H1 (cell line): ENCODE results near the gene FRMD5. TPM values are rescaled to one million over a fixed set of nuclear protein-coding genes. Genes with fewer than 3 reads are reported as not detected.

ENCODE experiments used
- CTCF ChIA-PET: fragments of 300-600 bp; sonication (Branson Sonifier 250); formaldehyde crosslinking; loops from one replicate; lab custom pipeline; 2021; ENCODE audit not compliant: partially characterized antibody; lab: Charles Lee
- POLR2A ChIA-PET: fragments of 300-600 bp; sonication (Branson Sonifier 250); formaldehyde crosslinking; loops from one replicate; lab custom pipeline; 2021; ENCODE audit warnings: inconsistent platforms; ENCODE audit not compliant: partially characterized antibody; lab: Charles Lee
- DNase-seq, 2 experiments: peaks; one replicate each; pipeline versions ENCODE4 v3.0.0 to v3.0.0-alpha.2; 2010 to 2022; ENCODE audit warnings: low spot score in 2 of 2, low read depth in 1 of 2, mixed read lengths in 1 of 2
- FAIRE-seq: peaks from 2 replicates; lab custom pipeline; 2011; peaks lifted over from hg19 to GRCh38; lab: Jason Lieb, UNC
- H2AFZ ChIP-seq: 2 replicates; pipeline ENCODE4 v1.8.1; 2012; ENCODE audit warnings: low read length, inconsistent platforms
- H2AK5ac ChIP-seq: 2 replicates; pipeline ENCODE4 v1.6.1; 2013; ENCODE audit warnings: low read depth, low read length
- H2BK120ac ChIP-seq: replicated peaks from 2 replicates; pipeline ENCODE3; 2013; ENCODE audit warnings: low read depth, low read length, inconsistent platforms
- H2BK12ac ChIP-seq: 2 replicates; pipeline ENCODE4 v1.6.1; 2013; ENCODE audit warnings: low read depth, low read length
- H2BK15ac ChIP-seq: 2 replicates; pipeline ENCODE4 v1.6.1; 2013; ENCODE audit warnings: low read length
- H2BK20ac ChIP-seq: 2 replicates; pipeline ENCODE4 v1.6.1; 2013; ENCODE audit warnings: low read length
- H2BK5ac ChIP-seq: 2 replicates; pipeline ENCODE4 v1.6.1; 2013; ENCODE audit warnings: low read depth, low read length
- H3K14ac ChIP-seq: 2 replicates; pipeline ENCODE4 v1.6.1; 2013; ENCODE audit warnings: inconsistent platforms; ENCODE audit not compliant: insufficient read length
- H3K18ac ChIP-seq: 2 replicates; pipeline ENCODE4 v1.6.1; 2013; ENCODE audit warnings: low read length; ENCODE audit errors: extremely low read depth
- H3K23ac ChIP-seq: 2 replicates; pipeline ENCODE4 v1.6.1; 2013; ENCODE audit warnings: inconsistent platforms; ENCODE audit not compliant: insufficient read length
- H3K23me2 ChIP-seq: 2 replicates; pipeline ENCODE4 v1.6.1; 2013; ENCODE audit warnings: low read depth, low read length
- H3K27ac ChIP-seq: 2 replicates; pipeline ENCODE4 v1.6.1; 2011; ENCODE audit warnings: low read depth, low read length, inconsistent platforms
- H3K27me3 ChIP-seq, 4 experiments: replicated peaks in 1 of 4; 1 replicate in 1 of 4; 2 replicates in 3 of 4; pipeline versions ENCODE4 v1.6.1 to v1.8.1; 2011 to 2013; ENCODE audit warnings: low read length in 3 of 4, mild to moderate bottlenecking in 3 of 4, inconsistent platforms in 2 of 4, mixed read lengths in 2 of 4, moderate library complexity in 1 of 4; ENCODE audit not compliant: control insufficient read depth in 3 of 4, insufficient read depth in 3 of 4; ENCODE audit errors: extremely low read depth in 1 of 4
- H3K36me3 ChIP-seq, 4 experiments: 2 replicates each; pipeline versions ENCODE4 v1.6.1 to v1.8.1; 2011 to 2013; ENCODE audit warnings: mild to moderate bottlenecking in 4 of 4, low read length in 3 of 4, moderate library complexity in 2 of 4, control low read depth in 1 of 4, inconsistent platforms in 1 of 4; ENCODE audit not compliant: insufficient read depth in 4 of 4, control insufficient read depth in 2 of 4
- H3K4ac ChIP-seq: replicated peaks from 2 replicates; pipeline ENCODE3; 2013; ENCODE audit warnings: low read length, low read depth, mixed read lengths, inconsistent platforms; ENCODE audit not compliant: insufficient read length
- H3K4me1 ChIP-seq, 4 experiments: replicated peaks in 1 of 4; 1 replicate in 1 of 4; 2 replicates in 3 of 4; pipeline versions ENCODE4 v1.6.1 to v1.8.1; 2011 to 2013; ENCODE audit warnings: low read length in 3 of 4, inconsistent platforms in 2 of 4, mixed read lengths in 1 of 4; ENCODE audit not compliant: insufficient read depth in 4 of 4, control insufficient read depth in 3 of 4
- H3K4me2 ChIP-seq, 2 experiments: 2 replicates each; pipeline versions ENCODE4 v1.6.1 to v1.8.1; 2011 to 2013; ENCODE audit warnings: low read depth in 2 of 2, low read length in 2 of 2, control low read depth in 1 of 2, inconsistent platforms in 1 of 2, mild to moderate bottlenecking in 1 of 2; ENCODE audit not compliant: insufficient read depth in 1 of 2
- H3K4me3 ChIP-seq, 4 experiments: fragments of 200-600, 300-600 bp in 1 of 4; sonication (generic), shearing (Covaris generic), sonication (Bioruptor Twin) in 1 of 4; 2 replicates each; pipeline versions ENCODE4 v1.5.1 to v1.8.1; 2011 to 2016; ENCODE audit warnings: low read length in 4 of 4, low read depth in 3 of 4, control low read depth in 2 of 4, inconsistent platforms in 2 of 4, mild to moderate bottlenecking in 2 of 4, mixed read lengths in 1 of 4, moderate library complexity in 1 of 4; ENCODE audit not compliant: insufficient read depth in 2 of 4; ENCODE audit errors: extremely low read depth in 1 of 4
- H3K56ac ChIP-seq: replicated peaks from 2 replicates; pipeline ENCODE3; 2013; ENCODE audit warnings: low read depth, mild to moderate bottlenecking, mixed read lengths, low read length, inconsistent platforms; ENCODE audit not compliant: insufficient read length
- H3K79me1 ChIP-seq: 2 replicates; pipeline ENCODE4 v1.6.1; 2013; ENCODE audit warnings: low read depth, low read length, control low read depth
- H3K79me2 ChIP-seq, 2 experiments: 2 replicates each; pipeline versions ENCODE4 v1.6.1 to v1.8.1; 2012 to 2013; ENCODE audit warnings: low read length in 2 of 2, mild to moderate bottlenecking in 2 of 2, inconsistent platforms in 1 of 2; ENCODE audit not compliant: insufficient read depth in 2 of 2, control insufficient read depth in 1 of 2
- H3K9ac ChIP-seq, 4 experiments: replicated peaks in 1 of 4; 1 replicate in 1 of 4; 2 replicates in 3 of 4; pipeline versions ENCODE4 v1.6.1 to v1.8.1; 2011 to 2013; ENCODE audit warnings: low read depth in 3 of 4, low read length in 3 of 4, control low read depth in 2 of 4, mild to moderate bottlenecking in 2 of 4, moderate library complexity in 2 of 4, inconsistent platforms in 1 of 4; ENCODE audit errors: extremely low read depth in 1 of 4
- H3K9me3 ChIP-seq, 2 experiments: 2 replicates each; pipeline versions ENCODE4 v1.6.1 to v1.8.1; 2012 to 2013; ENCODE audit warnings: mild to moderate bottlenecking in 2 of 2, moderate library complexity in 2 of 2, control low read depth in 1 of 2, inconsistent platforms in 1 of 2, low read depth in 1 of 2, low read length in 1 of 2, mixed read lengths in 1 of 2; ENCODE audit not compliant: insufficient read depth in 2 of 2
- H4K20me1 ChIP-seq, 2 experiments: replicated peaks in 1 of 2; 2 replicates each; pipeline versions ENCODE3 to v1.8.1; 2011 to 2013; ENCODE audit warnings: inconsistent platforms in 2 of 2, low read length in 2 of 2, mild to moderate bottlenecking in 1 of 2; ENCODE audit not compliant: insufficient read depth in 2 of 2, control insufficient read depth in 1 of 2
- H4K5ac ChIP-seq: 2 replicates; pipeline ENCODE4 v1.6.1; 2013; ENCODE audit warnings: low read length, low read depth, mixed read lengths, inconsistent platforms; ENCODE audit not compliant: insufficient read length
- H4K8ac ChIP-seq: 2 replicates; pipeline ENCODE4 v1.8.0; 2013; ENCODE audit warnings: mild to moderate bottlenecking, moderate library complexity, low read length, inconsistent platforms; ENCODE audit not compliant: insufficient read depth; ENCODE audit errors: extremely low read depth
- H4K91ac ChIP-seq: replicated peaks from 2 replicates; pipeline ENCODE3; 2013; ENCODE audit warnings: low read length, mixed read lengths, inconsistent platforms; ENCODE audit not compliant: insufficient read length
- CBX8 ChIP-seq: fragments of 300-800, 300-1000 bp; sonication (generic); IDR thresholded peaks from 2 replicates; pipeline ENCODE4 v1.7.1; 2016; ENCODE audit warnings: low read depth, low read length, borderline replicate concordance
- EP300 ChIP-seq, 2 experiments: IDR thresholded peaks; 1 replicate in 1 of 2; 2 replicates in 1 of 2; pipeline ENCODE4 v1.6.1; 2011 to 2012; ENCODE audit warnings: low read depth in 2 of 2, low read length in 2 of 2, mild to moderate bottlenecking in 2 of 2, borderline replicate concordance in 1 of 2, inconsistent platforms in 1 of 2, moderate library complexity in 1 of 2
- FOSL1 ChIP-seq: IDR thresholded peaks from 2 replicates; pipeline ENCODE4 v1.6.1; 2011; ENCODE audit warnings: mild to moderate bottlenecking, low read depth, low read length, moderate library complexity; ENCODE audit not compliant: insufficient read depth
- KDM4A ChIP-seq: IDR thresholded peaks from one replicate; pipeline ENCODE4 v1.7.1; 2012; ENCODE audit warnings: low read depth, mild to moderate bottlenecking, moderate library complexity, low read length, inconsistent platforms; ENCODE audit not compliant: severe bottlenecking
- PHF8 ChIP-seq: fragments of 200-600 bp; sonication (generic); conservative IDR thresholded peaks from 2 replicates; pipeline ENCODE4 v1.7.1; 2012; ENCODE audit warnings: low read depth, mild to moderate bottlenecking, inconsistent platforms, low read length, moderate library complexity
- SP1 ChIP-seq: IDR thresholded peaks from 2 replicates; pipeline ENCODE4 v1.6.1; 2011; ENCODE audit warnings: low read depth, low read length
- SRF ChIP-seq: IDR thresholded peaks from 2 replicates; pipeline ENCODE4 v1.6.1; 2011; ENCODE audit warnings: mild to moderate bottlenecking, low read depth, low read length, moderate library complexity
- SUZ12 ChIP-seq: fragments of 200-600 bp; sonication (generic); IDR thresholded peaks from 2 replicates; pipeline ENCODE4 v1.6.1; 2012; ENCODE audit warnings: mild to moderate bottlenecking, inconsistent platforms, low read length, moderate library complexity, mixed read lengths
- TEAD4 ChIP-seq: IDR thresholded peaks from 2 replicates; pipeline ENCODE4 v1.6.1; 2012; ENCODE audit warnings: low read depth, low read length, inconsistent platforms, mixed read lengths
- USF2 ChIP-seq: IDR thresholded peaks from 2 replicates; pipeline ENCODE4 v1.6.1; 2011; ENCODE audit warnings: low read length, improper control_type of control experiment
- YY1 ChIP-seq: IDR thresholded peaks from 2 replicates; pipeline ENCODE4 v1.6.1; 2011; ENCODE audit warnings: low read depth, mild to moderate bottlenecking, low read length
- ZNF274 ChIP-seq: IDR thresholded peaks from 2 replicates; pipeline ENCODE4 v1.7.0; 2012; ENCODE audit warnings: low read length, borderline replicate concordance; ENCODE audit errors: extremely low read depth
- polyA plus RNA-seq, 7 experiments: library from polyadenylated mRNA; depleted of rRNA in 3 of 7; stranded (reverse) in 5 of 7; unstranded in 2 of 7; fragments of >200 nt in 5 of 7; fragments of 200-250 nt in 2 of 7; gene quantifications; 1 replicate in 5 of 7; 2 replicates in 1 of 7; 4 replicates in 1 of 7; pipeline versions ENCODE4 v1.2.1 to v1.2.3, GENCODE V29; 2011 to 2013; ENCODE audit warnings: missing spikeins in 2 of 7, mixed read lengths in 2 of 7
- total RNA-seq: library from RNA; stranded (reverse); fragmentation: NEBNext Ultra II Directional; extraction: Animal tissue kit (Norgen Biotek cat#: 25700); gene quantifications from 2 replicates; pipeline ENCODE4 v1.2.1, GENCODE V29; 2021
- TF ChIP-seq, protein P1 (sequence below): IDR thresholded peaks from 2 replicates; pipeline ENCODE4 v1.6.1; 2011; ENCODE audit warnings: low read depth, mild to moderate bottlenecking, low read length; ENCODE audit not compliant: insufficient read depth

FRMD5 gene
- total and polyA plus RNA-seq, 2 of the 8 experiments (the other 6 are each of a cell fraction or from before 2014, with no cell fraction given) = 10.1 to 12.6 TPM

DNA sequence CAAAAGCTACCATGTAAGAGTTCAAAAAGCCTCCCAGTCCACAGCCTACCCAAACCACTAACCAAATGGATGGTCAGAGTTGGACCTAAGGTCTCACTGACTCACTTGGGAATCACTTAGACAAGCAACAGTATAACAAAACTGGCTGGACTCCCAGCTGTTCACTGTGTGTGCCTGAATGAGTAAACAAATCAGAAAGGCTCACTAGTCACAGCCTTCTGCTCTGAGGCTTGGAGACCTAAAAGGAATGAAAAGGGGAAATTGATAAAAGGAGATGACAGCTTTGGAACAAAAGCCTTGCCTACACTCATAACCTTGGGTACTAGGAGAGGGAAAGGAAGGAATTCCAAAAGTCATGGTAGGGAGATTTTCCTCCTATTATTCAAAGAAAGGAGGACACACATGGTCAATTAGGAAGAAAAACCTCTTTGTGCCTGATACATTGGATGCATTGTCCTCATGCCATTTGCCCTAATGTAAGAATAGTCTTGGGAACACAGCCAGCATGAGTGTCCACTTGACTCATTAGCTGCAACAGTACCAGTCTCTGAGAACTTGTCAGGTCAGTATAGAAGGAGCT is 92.3 kb downstream of the FRMD5 start:
- Histone ChIP-seq H3K4me2 (no peak overlapping the region), H3K4me1 (peaks cover 0 to 5% (median 3%) of the 10 kb centered on the region in 4 experiments; a peak in 3 of 7 replicates), H3K23me2 (no peaks in the 10 kb centered on the region), H2BK20ac (no peak overlapping the region), H2BK5ac (no peak overlapping the region), H3K9ac (no peak overlapping the region), H2AFZ (no peak overlapping the region), H3K4ac (no peak overlapping the region), H2AK5ac (no peak overlapping the region), H3K23ac (no peak overlapping the region), H2BK12ac (no peak overlapping the region), H3K79me1 (no peaks in the 10 kb centered on the region), H3K9me3 (no peaks in the 10 kb centered on the region), H3K14ac (no peak overlapping the region), H3K56ac (no peak overlapping the region), H3K18ac (no peak overlapping the region), H3K27me3 (no peaks in the 10 kb centered on the region), H3K36me3 (no peaks in the 10 kb centered on the region), H4K91ac (no peak overlapping the region), H3K27ac (no peak overlapping the region), H2BK120ac (no peak overlapping the region), H2BK15ac (no peak overlapping the region), H3K79me2 (no peaks in the 10 kb centered on the region), H4K5ac (no peak overlapping the region), H4K20me1 (no peaks in the 10 kb centered on the region), H3K4me3 (no peak overlapping the region), H4K8ac (no peak overlapping the region)
- DNase-seq (no peak), FAIRE-seq (no peak)
- CTCF ChIA-PET = interaction anchor here (1.2 to 3.1 kb wide), 2 partner anchors 164 to 199 kb away, joined by 4 to 9 read pairs; no protein-coding TSS in a partner anchor
- POLR2A ChIA-PET = no interaction called here
- TF ChIP-seq KDM4A = no peak
- TF ChIP-seq, protein P1, sequence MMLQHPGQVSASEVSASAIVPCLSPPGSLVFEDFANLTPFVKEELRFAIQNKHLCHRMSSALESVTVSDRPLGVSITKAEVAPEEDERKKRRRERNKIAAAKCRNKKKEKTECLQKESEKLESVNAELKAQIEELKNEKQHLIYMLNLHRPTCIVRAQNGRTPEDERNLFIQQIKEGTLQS = no peak
- no peak for TF ChIP-seq EP300 (IDR thresholded peaks at IDR 0.05; ENCODE audit: borderline replicate concordance in 1 of 2, low read depth in 2 of 2, low read length in 2 of 2)
- TF ChIP-seq TEAD4 = no peak
- no peak for TF ChIP-seq ZNF274
- no peak for TF ChIP-seq PHF8
- TF ChIP-seq USF2 = no peak
- no peak for TF ChIP-seq SUZ12
- no peak for TF ChIP-seq CBX8
- TF ChIP-seq FOSL1 = no peak
- TF ChIP-seq SP1 = no peak
- TF ChIP-seq YY1 = no peak
- no peak for TF ChIP-seq SRF
